Central memory CD4-positive, alpha-beta T cell (primary cell): ENCODE data around the gene PPM1L.

Source experiments
- DNase-seq: peaks from one replicate; pipeline ENCODE4 v3.0.0; 2022

The PPM1L gene

DNA sequence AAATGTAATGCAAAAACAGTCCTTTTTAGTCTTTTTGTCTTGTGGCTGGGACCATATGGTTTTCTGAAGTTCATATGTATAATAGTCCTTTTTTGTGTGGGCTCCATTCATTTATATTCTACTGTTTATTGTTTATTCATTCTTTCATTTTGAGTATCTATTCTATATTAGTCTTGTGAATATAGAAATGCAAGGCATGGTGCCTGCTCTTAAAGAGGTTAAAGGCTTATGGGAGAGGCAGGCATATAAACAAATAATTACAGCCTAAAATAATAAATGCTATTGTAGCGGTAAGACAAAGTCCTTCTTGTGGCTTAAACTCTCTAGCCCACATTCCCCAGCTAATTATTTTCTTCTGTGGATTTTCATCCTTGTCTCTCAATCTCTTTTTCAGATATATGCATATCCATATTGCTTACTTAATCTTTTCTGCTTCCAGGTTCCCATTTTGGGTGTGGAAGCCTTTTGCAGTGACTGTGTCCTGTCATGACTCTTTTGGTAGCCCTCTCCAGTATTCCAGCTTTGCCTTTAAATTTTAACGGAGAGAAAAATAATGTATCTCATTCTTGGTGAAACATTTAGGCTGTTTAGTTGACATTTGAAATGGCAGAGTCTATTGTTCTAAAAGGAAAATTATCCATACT is 101.6 kb downstream of the PPM1L start:
- DNase-seq = no peak

DNA sequence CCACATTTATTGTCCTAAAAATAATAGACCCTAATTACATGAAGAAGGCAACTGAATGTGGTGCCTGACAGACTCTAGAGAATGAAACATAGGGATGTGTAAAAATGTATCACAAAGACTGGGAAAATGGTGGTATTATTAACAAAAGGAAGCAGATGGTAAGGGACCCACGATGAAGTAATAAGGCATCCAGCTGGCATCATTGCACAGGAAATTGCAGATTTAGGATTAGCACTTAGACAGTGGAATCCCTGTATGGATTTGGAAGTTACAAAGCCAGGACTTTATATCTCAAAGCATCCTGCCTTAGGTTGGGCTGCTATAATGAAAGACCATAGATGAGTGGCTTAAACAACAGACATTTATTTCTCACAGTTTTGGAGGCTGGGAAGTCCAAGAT is 104.3 kb downstream of the PPM1L start:
- DNase-seq = no peak

DNA sequence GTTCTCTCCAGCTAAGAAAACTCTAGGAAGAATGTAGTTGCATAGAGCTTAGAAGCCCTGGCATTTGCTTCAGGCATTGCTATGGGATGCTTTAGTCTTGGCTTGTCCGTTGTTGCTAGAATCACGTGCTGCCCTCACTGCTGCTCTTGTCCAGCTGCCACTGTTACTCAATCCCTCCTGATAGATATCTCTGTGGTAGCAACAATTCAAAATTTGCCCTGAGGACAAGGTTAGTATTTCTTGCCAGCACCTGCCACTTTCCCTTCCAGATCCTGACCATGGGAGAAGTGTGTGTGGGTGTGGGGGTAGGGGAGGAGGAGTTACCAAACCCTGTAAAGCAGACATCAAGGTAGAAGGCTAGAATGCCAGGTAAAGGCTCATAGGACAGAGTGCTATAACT is 113.8 kb downstream of the PPM1L start:
- no peak for DNase-seq

DNA sequence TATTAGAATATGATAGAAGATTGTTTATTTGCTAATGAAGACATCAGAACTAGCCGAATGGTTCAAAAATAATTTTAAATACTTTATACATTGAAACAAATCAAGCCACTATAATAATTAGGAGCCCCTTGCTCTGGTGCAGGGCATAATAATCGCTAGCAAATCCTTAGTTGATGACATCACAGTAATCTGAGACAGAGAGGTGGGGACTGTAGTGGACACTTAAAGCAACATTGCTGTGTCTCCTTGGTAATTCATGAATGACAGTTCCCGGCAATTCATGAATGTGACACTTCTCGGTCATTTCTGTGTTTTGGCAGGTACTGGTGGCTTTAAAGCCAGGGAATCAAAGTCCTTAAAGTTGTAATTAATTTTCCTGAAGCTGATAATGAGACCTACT is 114.3 kb downstream of the PPM1L start:
- DNase-seq = no peak

DNA sequence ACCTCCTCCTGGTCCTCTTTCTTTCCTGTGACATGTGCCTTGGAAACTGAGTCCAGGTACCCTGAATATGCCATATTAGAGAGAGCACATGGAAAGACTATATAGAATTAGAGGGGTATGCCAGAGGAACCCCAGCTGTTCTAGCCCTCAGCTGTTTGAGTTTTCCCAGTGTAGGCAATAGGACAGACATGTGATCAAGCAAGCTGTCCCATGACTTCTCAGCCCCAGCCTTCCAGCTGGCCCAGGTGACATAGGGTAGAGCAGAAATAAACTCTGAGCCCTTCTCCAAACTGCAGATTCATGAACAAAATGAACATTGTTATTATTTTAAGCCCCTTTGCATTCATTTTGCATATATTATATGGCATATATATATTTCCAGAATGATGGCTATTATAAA is 118.7 kb downstream of the PPM1L start:
- no peak for DNase-seq

DNA sequence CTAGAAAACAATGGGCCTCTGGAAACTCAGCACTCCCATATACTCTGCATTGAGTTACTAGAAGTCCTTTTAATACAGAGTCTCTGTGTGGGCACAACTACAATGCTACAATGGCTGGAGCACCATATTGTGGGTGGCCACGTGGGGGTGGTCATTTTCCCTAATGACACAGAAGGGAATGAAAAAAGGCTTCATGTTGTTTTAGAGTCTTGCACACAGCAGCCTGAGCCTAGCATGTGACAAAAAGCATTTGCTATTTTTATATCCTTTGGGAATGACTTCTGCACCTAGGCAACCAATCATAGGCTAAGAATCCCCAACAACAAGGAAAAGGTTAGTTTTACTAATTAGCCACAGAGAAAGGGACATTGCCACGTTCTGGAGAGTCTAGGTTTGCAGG is 120.6 kb downstream of the PPM1L start:
- no peak for DNase-seq

DNA sequence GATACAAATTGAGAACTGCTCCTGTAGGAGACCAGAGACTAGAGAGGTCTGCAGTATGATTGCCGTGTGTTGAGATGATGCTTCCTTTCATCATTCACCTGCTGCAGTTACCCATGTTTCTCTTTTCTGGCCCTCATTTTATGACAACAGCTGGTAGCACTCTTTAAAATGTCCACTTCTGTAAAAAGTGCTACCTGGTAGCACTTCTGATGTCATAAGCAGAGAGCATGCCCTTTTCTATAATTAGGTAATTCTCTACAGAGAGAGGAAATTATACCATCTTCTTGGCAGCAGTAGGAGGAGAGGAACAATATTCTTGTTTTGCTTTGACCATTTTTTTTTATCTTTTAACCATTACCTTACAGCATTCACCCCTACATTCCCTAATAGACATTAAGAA is 123.8 kb downstream of the PPM1L start:
- DNase-seq = no peak

DNA sequence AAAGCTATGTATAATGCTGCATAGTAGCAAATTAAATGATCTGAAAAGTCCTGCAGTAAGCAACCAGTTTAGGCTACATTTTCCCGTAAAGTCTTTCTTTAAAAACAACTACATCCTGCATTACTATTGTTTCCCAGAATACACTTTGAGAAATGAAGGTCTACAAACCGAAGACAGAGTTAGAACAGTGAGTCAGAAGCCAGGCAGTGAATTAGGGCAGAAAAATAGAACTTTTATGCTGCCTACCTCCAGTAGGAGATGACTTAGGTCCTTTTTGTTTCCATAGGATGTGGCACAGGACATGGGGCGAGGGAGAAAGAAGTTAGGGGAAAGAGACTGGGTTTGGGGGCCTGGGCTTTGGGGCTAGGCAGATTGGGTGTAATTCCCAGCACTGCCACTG is 127.3 kb downstream of the PPM1L start:
- DNase-seq = no peak

DNA sequence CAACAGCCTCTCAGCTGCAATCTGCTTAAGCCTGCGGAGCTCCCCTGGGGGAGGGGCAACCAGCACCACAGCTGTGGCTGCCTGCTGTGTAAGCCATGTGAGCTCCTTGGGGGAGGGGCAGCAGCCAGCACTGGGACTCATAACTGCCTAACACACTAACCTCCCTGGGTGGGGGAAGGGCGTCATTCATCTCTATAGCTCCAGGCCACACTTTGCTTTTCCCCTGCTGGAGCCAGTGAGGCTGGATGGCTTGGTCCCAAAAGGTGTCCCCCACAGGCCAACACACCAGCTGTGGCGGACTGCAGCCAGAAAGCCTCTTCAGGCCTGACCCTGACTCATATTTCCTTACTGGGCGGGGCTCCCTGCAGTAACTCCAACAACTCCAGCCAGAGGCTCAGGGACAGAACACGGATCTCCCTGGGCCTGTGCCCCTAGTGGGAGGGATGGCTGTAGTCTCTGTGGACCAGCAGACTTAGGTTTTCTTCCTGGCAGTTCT is 129.8 kb downstream of the PPM1L start:
- no peak for DNase-seq

DNA sequence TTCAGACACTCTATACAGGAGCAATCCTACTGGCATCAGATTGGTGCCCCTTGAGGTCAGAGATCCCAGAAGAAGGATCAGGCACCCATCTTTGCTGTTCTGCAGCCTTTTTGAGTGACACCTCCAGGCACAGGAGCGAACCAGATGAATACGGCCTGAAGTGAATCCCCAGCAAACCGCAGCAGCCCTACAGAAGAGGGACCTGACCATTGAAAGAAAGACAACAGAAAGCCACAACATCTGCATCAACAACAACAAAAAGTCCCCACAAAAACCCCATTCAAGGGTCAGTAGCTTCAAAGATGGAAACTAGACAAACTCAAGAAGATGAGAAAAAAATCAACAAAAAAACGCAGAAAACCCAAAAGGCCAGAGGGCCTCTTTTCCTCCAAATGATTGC is 130.4 kb downstream of the PPM1L start:
- no peak for DNase-seq

DNA sequence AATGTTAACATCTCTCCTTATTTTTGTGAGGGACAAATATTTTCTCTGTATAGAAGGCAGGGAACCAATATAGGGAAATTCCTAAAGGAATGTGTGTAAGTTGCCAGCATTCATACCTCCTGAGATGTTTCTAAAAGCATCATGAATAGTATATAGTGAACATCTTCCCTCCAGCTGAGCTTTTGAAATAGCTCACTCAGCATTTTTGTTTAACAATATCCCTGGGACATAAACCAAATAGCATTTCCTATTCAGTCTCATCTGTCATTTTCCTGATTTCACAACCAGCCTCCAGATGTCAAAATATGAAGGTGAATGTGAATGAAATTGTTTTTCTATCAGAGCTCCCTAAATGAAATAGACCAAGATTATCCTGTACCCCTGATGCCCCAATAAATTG is 137.2 kb downstream of the PPM1L start:
- DNase-seq = no peak

DNA sequence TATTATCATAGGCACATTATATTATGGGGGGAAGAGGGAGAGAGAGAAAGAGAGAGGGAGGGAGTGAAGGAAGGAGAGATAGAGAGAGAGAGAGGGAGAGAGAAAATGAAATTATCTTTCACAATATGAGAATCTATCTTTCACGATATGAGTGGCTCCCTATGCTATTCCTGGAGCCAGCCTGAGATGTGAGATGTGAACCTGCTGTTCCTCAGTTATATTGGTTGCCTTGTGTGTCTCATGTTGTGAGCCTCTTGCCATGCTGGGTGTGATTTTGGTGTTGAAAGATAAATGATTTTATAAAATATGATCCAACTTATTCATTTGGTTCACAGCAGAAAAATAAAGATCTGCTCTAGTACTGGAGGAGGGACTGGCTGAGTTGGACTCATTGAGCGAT is 148.7 kb downstream of the PPM1L start:
- DNase-seq = no peak

DNA sequence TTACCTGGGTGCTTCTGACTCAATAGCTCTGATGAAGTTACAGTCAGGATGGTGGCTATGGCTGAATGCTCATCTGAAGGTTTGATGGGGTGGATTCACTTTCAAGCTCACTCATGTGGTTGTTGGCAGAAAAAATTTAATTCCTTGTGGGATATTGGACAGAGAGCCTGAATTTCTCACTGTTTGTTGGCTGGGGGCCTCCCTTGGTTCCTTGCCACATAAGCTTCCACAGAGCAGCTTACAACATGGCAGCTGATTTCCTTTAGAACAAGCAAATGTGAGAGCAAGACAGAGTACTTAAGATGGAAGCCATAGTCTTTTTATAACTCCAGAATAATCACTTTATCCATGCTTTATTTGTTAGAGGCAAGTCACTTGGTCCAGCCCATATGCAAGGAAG is 150.6 kb downstream of the PPM1L start:
- DNase-seq = no peak

DNA sequence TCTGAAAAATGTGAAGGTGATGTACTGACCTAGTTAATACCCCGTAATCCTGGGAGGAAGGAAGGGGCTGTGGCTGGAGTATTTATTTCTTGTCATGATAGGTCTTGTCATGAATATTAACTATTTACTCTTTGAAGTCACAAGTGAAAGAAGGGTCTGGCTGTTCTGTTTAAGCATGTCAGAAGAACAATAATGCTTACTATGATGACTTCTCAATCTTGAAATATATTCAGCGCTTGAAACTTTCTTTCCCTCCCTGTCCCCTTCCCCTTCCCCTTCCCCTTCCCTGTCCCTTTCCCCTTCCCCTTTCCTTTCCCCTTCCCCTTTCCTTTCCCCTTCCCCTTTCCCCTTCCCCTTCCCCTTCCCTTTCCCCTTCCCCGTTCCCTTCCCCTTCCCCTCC is 153.9 kb downstream of the PPM1L start:
- no peak for DNase-seq

DNA sequence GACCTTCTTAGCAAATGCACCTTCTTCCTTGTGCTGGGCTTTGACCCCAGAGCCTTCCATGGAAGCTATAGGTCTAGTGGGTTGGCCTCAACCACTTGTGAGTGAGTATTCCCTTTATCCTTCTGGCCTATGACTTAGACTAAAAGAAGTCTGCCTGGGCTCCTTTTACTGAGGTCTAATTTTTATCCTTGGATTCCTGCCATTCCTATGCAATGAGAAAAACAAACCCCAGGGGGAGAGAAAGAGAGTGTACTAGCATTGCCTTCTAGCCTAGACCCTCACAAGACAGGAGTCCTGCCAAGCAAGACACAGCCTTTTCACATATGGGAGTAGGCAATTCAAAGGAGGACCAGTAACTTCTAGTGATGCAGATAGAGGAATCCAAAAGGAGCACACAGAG is 155.4 kb downstream of the PPM1L start:
- no peak for DNase-seq

DNA sequence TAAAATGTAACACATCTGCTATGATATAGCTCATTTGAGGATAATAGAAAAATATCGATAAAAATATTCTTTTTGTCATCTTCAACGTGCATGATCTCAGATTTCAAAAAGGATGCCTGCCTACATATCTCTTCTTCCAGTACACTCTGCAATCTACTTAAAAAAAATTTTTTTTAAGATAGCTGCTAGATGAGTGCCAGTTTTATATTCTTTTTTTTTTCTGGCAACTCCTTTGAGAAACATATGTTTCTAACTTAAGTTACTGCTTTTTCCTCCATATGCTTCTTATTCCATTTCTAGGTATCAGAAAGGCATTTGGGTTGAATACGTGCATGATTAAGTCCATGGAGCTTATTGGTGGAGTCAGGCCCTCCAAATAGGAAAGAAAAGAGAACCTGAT is 160.4 kb downstream of the PPM1L start:
- no peak for DNase-seq

DNA sequence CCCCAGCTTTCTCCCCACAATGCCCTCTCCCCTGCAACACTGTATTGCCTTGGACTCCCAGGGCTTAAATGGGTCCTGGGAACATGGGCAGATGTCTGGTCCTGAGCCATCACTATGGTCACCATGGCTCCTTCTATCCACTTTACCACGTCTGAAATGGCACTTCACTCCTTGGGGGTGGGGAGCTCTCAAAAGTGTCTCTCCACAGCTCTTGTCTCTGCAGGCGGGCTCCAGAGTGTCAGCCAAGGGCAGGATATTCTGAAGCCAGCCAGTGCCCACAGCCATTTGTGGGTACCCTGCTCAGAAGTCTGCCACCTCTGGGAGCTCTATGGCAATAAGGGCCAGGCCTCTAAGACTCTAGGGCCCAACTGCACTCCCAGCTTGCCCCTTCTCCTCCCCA is 163.9 kb downstream of the PPM1L start:
- DNase-seq = no peak

DNA sequence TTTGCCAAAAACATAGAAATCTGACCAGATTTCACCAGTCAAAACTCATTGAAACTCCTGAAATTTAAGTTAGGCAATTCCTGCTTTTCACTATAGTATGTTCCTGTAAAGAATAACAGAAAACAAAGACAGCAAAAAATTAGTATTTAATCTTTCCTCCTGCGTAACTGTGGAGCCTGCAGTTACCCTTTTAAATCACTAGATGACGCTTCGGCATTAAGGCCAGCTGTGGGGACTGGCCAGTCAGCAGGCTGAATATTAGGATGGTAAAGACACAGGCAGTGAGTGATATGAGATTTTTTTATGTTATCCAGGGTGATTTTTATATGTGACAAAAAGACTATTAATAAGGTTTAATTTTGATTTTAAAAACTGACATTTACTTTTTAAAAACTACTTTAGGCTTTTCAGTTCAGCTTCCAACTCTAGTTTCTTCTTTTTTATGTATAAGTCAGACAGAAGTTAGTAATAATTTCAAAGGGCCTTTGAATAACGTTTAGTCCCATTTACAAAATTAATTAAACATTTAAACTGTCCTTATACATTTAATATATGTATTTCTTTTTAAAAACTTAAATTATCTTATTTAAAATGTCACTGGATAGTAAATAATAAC is 165.1 kb downstream of the PPM1L start:
- no peak for DNase-seq

DNA sequence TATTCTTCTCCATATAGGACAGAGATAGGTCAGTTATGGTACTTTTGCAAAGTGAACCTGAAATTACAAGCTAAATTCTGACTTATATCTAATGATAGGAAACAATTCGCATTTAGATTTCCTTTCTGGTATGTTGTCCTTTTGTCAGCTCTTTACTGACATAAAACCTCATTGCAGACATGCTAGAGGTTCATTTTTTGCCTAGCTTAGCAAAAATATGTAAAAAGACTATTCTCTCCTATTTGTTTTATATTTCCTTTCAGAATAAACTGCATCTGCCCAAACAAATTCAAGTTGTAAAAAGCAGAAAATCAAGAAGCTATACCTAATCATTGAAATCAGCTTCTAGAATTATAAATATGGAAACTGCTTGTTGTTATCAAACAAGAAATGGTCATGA is 168.7 kb downstream of the PPM1L start:
- no peak for DNase-seq

DNA sequence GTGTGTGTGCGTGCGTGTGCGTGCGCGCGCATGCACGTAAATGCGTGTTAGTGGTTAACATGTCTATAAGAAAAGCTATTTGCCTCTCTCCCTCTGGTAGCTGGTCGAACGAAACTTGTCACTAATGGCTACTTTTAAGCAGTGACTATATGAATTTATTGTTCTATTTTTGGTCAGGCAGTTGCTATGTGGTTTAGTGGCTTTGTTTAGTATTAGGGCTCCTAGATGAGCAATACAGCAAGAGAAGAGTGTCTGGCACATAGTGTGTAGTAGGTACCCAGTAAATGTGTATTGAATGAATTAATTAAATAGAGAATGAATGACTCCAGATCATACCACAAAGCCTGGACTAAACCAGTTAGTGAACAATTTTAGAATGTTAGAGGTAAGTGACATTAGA is 171.6 kb downstream of the PPM1L start:
- DNase-seq = no peak

DNA sequence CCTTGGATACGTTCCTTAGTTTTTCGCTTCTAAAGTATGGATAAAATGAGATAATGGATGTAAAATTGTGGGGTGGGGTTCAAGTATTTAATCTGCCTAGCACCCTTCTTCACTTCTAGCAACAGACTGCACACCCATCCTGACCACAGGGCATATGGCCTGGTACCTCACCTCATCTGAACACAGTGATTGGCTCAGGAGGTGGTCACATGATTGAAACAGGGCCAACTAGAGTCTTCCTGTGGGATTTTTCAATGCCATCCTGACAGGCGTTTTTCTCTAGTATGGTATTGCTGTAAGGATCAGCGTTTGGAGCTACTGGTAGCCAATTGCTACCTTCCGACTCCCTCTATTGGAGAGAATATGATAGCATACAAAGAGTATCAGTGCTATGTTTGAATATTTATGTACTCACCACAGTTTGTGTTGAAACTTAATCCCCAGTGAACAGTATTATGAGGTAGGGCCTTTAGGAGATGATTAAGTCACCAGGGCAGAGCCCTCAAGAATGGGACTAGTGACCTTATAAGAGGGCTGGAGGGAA is 172.2 kb downstream of the PPM1L start:
- DNase-seq = no peak

DNA sequence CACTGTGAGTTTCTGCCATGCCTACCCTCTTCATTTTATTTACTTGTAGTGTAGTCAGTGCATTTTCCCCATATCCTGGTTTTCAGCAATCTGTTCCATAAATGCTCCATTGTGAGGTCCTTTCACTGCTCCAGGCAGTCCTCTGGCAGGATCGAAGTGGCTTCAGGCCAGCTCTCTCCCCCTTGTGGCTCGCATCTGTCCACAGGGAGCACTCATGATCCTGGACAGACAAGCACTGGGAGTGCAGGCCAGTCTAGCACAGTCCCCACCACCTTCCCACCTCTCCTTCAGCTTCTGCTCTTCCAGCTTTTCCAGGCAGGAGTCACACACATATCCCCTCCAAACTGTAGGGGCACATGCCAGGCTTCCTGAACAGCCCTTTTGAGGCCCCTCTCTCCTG is 173.6 kb downstream of the PPM1L start:
- no peak for DNase-seq

DNA sequence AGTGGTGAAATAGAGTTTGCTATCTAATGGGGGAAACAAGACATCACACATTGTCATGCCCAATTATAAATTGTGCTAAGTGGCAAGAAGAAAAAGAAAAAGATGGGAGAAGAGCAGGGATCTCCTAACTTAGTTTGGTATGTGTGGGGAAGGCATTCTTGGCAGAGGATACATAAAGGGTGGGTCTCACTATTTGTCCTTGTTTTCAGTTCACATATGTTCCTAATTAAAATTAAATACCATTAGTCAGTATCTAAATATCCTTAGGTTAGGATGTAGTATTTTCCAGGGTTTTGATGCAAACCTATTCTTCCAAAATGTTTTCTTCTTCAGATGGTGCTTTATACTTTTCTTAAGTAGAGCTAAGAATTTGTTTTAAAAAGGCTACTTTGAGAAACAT is 175.4 kb downstream of the PPM1L start:
- no peak for DNase-seq

DNA sequence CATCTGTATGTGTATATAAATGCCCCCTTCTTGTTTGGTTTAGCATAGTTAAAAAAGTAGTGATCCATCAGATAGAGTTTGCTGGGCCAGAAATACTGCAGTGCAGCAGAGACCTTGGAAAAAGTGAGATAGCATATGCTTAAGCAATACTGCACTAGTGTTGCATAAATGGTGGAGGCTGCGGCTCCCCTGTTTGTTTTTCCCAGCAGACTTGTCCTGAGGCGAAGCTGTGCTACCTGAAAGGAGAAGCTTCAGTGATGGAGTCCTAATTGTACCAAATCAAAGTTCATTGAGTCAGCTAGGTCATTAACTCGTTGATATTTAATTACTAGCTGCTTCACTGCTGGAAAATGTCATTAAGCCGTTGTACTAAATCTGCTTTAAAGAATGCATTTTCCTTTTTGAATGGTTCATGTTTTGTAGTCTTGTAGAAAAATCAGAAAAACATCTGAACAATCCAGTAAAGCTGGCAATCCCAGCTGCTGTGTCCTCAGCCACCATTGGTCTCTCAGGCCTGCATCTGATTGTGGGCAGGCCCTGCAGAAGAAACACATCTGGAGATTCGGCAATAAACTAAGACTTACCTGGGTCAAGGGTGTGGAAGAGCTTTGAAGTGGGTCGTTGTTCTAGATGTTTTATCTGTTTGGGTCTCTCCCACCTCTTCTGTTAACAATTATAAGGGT is 179.5 kb downstream of the PPM1L start:
- DNase-seq = no peak
